ENCODE measurements around the gene POLR2E. TPM values are rescaled to one million over a fixed set of nuclear protein-coding genes. Genes with fewer than 3 reads are reported as not detected.

POLR2E gene
- total and polyA plus RNA-seq, 11 donors, result 116 to 220 (median 139) TPM

- no peak overlapping the region for H3K4me3 ChIP-seq
- TF ChIP-seq CTCF (IDR thresholded peaks at IDR 0.05) (no peak), POLR2A (IDR thresholded peaks at IDR 0.05) (no peak)
- 90 to 95% (median 94%) methylated on average over 30 to 33 of the region's 33 CpGs for WGBS, 4 donors
- H3K27ac ChIP-seq, result peak overlapping the region in 1 of 12 donors; percentile 27
- intact Hi-C loops (cut with DNase I), result loop anchor here in 1 of 10 donors (5.0 kb wide), 1 partner anchor 50 kb away; no protein-coding TSS in a partner anchor
- DNase-seq (no peak), ATAC-seq (no peak)
- H3K4me1 ChIP-seq, result peaks cover 5 to 54% (median 17%) of the 10 kb centered on the region in 12 donors
- no peaks in the 10 kb centered on the region for H3K27me3 ChIP-seq
- no peaks in the 10 kb centered on the region for H3K9me3 ChIP-seq
- H3K36me3 ChIP-seq, result peaks cover 7 to 86% (median 52%) of the 10 kb centered on the region in 9 donors
Measured at GRCh38 chr19:1126984-1127760, 32.0 kb upstream of the POLR2E start.

- no peaks in the 10 kb centered on the region for H3K9me3 ChIP-seq
- DNase-seq (no peak), ATAC-seq (no peak)
- intact Hi-C loops (cut with DNase I), result loop anchor here in 1 of 10 donors (5.0 kb wide), 1 partner anchor 51 kb away; no protein-coding TSS in a partner anchor
- TF ChIP-seq CTCF (IDR thresholded peaks at IDR 0.05) (no peak), POLR2A (IDR thresholded peaks at IDR 0.05) (no peak)
- peak overlapping the region in 1 of 12 donors; percentile 27 for H3K27ac ChIP-seq
- peaks cover 0 to 48% (median 7%) of the 10 kb centered on the region in 12 donors for H3K4me1 ChIP-seq
- H3K4me3 ChIP-seq, result no peak overlapping the region
- WGBS, 4 donors, result 93 to 95% (median 94%) methylated on average over 32 to 33 of the region's 33 CpGs
- no peaks in the 10 kb centered on the region for H3K27me3 ChIP-seq
- peaks cover 7 to 99% (median 65%) of the 10 kb centered on the region in 9 donors for H3K36me3 ChIP-seq
Measured at GRCh38 chr19:1125601-1126467, 30.7 kb upstream of the POLR2E start.

- 89 to 97% (median 90%) methylated on average over 13 to 23 of the region's 23 CpGs for WGBS, 4 donors
- no peak for TF ChIP-seq POLR2A (IDR thresholded peaks at IDR 0.05)
- TF ChIP-seq CTCF (IDR thresholded peaks at IDR 0.05), result no peak
- ATAC-seq (no peak), DNase-seq (no peak)
- Histone ChIP-seq H3K36me3 (peaks cover 8 to 100% (median 83%) of the 10 kb centered on the region in 9 donors), H3K4me3 (no peak overlapping the region), H3K9me3 (no peaks in the 10 kb centered on the region), H3K27ac (no peak overlapping the region), H3K4me1 (peaks cover 0 to 30% (median 0%) of the 10 kb centered on the region in 12 donors), H3K27me3 (no peaks in the 10 kb centered on the region)
- intact Hi-C loops (cut with DNase I), result no loop called here
Measured at GRCh38 chr19:1123885-1124677, 28.9 kb upstream of the POLR2E start.
